Chondrocyte (in vitro differentiated cells): ENCODE measurements around the gene EPB41L3. TPM values are rescaled to one million over a fixed set of nuclear protein-coding genes. Genes with fewer than 3 reads are reported as not detected.

Experiments
- DNase-seq: peaks from one replicate; pipeline ENCODE4 v3.0.0; 2021; ENCODE audit warnings: mixed read lengths, low spot score
- H3K27ac Mint-ChIP-seq: one replicate; pipeline ENCODE4 v1.8.0; 2021; ENCODE audit warnings: mild to moderate bottlenecking, moderate library complexity, mixed read lengths; ENCODE audit not compliant: unreplicated experiment
- H3K27me3 Mint-ChIP-seq: 2 replicates; pipeline ENCODE4 v1.8.0; 2021; ENCODE audit warnings: low read depth, mixed read lengths
- H3K36me3 Mint-ChIP-seq: 2 replicates; pipeline ENCODE4 v1.8.0; 2021; ENCODE audit warnings: low read depth, mixed read lengths
- H3K4me1 Mint-ChIP-seq: 2 replicates; pipeline ENCODE4 v1.8.0; 2021; ENCODE audit warnings: low read depth, mild to moderate bottlenecking, mixed read lengths
- H3K4me3 Mint-ChIP-seq: one replicate; pipeline ENCODE4 v1.8.0; 2021; ENCODE audit warnings: mild to moderate bottlenecking, moderate library complexity, mixed read lengths; ENCODE audit not compliant: unreplicated experiment
- H3K9me3 Mint-ChIP-seq: 2 replicates; pipeline ENCODE4 v1.8.0; 2021; ENCODE audit warnings: low read depth, mixed read lengths
- total RNA-seq: library from RNA; stranded (reverse); gene quantifications from 3 replicates; pipeline ENCODE4 v1.2.1, GENCODE V29; 2021
- TF ChIP-seq, protein P1 (sequence below): fragments of 200-600 bp; sonication (generic); IDR thresholded peaks from 2 replicates; pipeline ENCODE4 v1.5.0; 2021; ENCODE audit warnings: antibody characterized with exemption, mild to moderate bottlenecking, moderate library complexity

Gene EPB41L3
- total RNA-seq, 1 donor from 2014 or later, result 61.1 TPM

DNA sequence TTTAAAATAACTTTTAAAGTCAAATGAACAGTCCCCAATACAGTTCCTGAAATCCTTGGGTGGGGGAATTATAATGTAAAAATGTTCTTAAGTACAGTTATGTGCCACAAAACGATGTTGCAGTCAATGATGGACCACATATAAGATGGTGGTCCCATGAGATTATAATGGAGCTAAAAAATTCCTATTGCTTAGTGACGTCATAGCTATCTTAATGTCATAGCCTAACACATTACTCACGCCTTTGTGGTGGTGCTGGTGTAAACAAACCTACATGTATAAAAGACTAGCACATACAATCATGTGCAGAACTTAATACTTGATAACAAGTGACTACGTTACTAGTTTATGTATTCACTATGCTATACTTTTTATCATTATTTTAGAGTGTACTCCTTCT, 109.4 kb downstream of the EPB41L3 start:
- TF ChIP-seq, protein P1, sequence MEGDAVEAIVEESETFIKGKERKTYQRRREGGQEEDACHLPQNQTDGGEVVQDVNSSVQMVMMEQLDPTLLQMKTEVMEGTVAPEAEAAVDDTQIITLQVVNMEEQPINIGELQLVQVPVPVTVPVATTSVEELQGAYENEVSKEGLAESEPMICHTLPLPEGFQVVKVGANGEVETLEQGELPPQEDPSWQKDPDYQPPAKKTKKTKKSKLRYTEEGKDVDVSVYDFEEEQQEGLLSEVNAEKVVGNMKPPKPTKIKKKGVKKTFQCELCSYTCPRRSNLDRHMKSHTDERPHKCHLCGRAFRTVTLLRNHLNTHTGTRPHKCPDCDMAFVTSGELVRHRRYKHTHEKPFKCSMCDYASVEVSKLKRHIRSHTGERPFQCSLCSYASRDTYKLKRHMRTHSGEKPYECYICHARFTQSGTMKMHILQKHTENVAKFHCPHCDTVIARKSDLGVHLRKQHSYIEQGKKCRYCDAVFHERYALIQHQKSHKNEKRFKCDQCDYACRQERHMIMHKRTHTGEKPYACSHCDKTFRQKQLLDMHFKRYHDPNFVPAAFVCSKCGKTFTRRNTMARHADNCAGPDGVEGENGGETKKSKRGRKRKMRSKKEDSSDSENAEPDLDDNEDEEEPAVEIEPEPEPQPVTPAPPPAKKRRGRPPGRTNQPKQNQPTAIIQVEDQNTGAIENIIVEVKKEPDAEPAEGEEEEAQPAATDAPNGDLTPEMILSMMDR, result no peak
- no peaks in the 10 kb centered on the region for H3K4me1 Mint-ChIP-seq
- H3K36me3 Mint-ChIP-seq, result peaks cover 13% of the 10 kb centered on the region
- no peaks in the 10 kb centered on the region for H3K27me3 Mint-ChIP-seq
- H3K9me3 Mint-ChIP-seq, result no peaks in the 10 kb centered on the region
- no peak overlapping the region for H3K4me3 Mint-ChIP-seq
- no peak overlapping the region for H3K27ac Mint-ChIP-seq
- DNase-seq, result no peak

- Mint-ChIP-seq H3K27me3 (no peaks in the 10 kb centered on the region), H3K36me3 (peaks cover 13% of the 10 kb centered on the region), H3K4me1 (no peaks in the 10 kb centered on the region), H3K4me3 (no peak overlapping the region), H3K9me3 (no peaks in the 10 kb centered on the region), H3K27ac (no peak overlapping the region)
- no peak for DNase-seq
- TF ChIP-seq, protein P1, result no peak
Observed at GRCh38 chr18:5431836-5432575, 111.8 kb downstream of the EPB41L3 start.

DNA sequence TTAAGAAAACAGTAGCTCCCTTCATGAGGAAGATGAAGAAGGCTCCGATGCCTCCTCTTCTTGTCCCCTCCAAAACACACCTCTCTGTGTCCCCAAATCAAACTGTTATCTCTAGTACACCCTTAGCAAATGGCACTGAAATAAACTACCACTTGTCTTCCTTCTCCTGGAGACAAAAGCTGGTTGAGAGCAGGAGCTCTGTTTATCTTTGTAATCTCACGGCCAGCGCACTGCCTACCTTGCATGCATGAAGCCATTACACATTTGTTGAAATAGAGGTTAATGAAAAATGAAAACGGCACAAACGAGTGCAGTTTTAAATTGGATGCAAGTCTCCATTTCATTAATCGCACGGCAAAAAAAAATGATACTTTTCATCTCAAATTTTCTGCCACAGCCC, 113.7 kb downstream of the EPB41L3 start:
- no peaks in the 10 kb centered on the region for H3K27me3 Mint-ChIP-seq
- no peak overlapping the region for H3K4me3 Mint-ChIP-seq
- no peaks in the 10 kb centered on the region for H3K9me3 Mint-ChIP-seq
- no peak overlapping the region for H3K27ac Mint-ChIP-seq
- H3K36me3 Mint-ChIP-seq, result peaks cover 13% of the 10 kb centered on the region
- no peak for DNase-seq
- H3K4me1 Mint-ChIP-seq, result no peaks in the 10 kb centered on the region
- TF ChIP-seq, protein P1, result no peak

DNA sequence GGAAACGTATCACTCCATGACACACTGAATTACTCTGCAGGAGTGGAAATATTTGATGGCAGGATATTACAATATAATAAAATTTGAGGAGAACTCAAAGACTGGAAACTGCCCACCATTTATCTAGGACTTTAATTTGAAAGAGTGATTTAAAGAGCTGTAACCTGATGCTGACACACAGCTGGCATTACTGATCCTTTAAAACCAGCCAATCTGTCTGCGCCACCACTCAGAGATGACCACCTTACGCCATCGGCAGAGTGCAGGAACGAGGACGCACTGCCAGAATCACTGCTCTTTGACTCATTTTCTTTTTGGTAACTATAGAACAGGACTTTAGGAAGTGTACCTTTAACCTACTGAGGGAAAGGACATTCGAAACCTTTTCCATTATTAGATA, 114.1 kb downstream of the EPB41L3 start:
- DNase-seq, result no peak
- H3K9me3 Mint-ChIP-seq, result no peaks in the 10 kb centered on the region
- no peaks in the 10 kb centered on the region for H3K27me3 Mint-ChIP-seq
- H3K4me3 Mint-ChIP-seq, result no peak overlapping the region
- no peak overlapping the region for H3K27ac Mint-ChIP-seq
- H3K36me3 Mint-ChIP-seq, result peaks cover 13% of the 10 kb centered on the region
- TF ChIP-seq, protein P1, result no peak
- no peaks in the 10 kb centered on the region for H3K4me1 Mint-ChIP-seq

DNA sequence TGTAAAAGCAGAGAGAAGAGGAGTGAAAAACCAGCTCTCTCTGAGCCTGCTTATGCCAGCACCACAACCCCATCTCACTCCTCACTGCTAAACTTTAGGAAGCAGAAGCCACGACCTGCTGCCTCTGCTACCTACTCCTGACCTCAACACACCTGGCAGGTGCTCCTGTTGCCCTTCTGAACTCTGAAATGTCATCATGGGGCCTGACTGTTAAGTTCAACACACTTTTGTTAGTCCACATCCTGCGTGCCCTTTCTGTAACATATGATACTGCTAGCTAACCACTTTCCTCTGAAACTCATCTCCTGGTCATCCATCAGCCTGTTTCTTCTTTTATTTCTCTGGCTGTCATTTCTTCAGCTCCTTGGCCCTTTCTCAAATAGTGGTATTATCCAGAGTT, 118.1 kb downstream of the EPB41L3 start:
- Mint-ChIP-seq H3K27ac (no peak overlapping the region), H3K4me1 (no peaks in the 10 kb centered on the region), H3K9me3 (no peaks in the 10 kb centered on the region), H3K36me3 (peaks cover 5% of the 10 kb centered on the region), H3K27me3 (no peaks in the 10 kb centered on the region), H3K4me3 (no peak overlapping the region)
- TF ChIP-seq, protein P1, result no peak
- DNase-seq, result no peak
